HS-5 (cell line): Measurements from ENCODE around the gene ZBTB7A.

Source experiments
- DNase-seq: peaks from one replicate; pipeline ENCODE4 v3.0.0-alpha.2; 2012; ENCODE audit warnings: low read depth

Gene ZBTB7A

GRCh38 chr19:4066682-4067395, at the start of gene ZBTB7A:
TSS of gene ZBTB7A (minus strand) at chr19:4066899. CDS start at chr19:4055232, 11,667 bp downstream.
- no peak for DNase-seq

DNA sequence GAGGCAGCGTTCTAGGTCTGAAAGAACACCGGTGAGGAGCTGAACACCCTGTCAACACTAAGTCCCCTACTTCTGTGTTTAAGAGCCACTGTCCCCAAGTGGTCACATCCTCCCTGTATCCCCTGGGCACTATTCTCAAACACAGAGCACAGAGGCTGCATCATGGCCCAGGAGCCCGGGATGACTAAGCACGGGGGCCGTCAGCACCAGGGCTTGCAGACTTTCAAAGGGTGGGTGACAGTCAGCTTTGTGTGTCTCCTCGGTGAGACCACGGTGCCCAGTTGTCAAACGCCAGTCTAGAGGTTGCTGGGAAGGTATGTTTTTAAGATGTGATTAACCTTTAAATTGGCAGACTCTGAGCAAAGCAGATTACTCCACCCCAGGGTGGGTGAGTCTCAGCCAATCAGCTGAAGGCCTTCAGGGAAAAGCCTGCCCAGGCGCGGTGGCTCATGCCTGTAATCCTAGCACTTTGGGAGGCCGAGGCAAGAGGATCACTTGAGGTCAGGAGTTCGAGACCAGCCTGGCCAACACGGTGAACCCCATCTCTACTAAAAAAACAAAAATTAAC, 49.2 kb upstream of the ZBTB7A start:
- DNase-seq: no peak

- DNase-seq: no peak
These were observed 48.5 kb upstream of the ZBTB7A start for GRCh38 chr19:4115050-4115817.

DNA sequence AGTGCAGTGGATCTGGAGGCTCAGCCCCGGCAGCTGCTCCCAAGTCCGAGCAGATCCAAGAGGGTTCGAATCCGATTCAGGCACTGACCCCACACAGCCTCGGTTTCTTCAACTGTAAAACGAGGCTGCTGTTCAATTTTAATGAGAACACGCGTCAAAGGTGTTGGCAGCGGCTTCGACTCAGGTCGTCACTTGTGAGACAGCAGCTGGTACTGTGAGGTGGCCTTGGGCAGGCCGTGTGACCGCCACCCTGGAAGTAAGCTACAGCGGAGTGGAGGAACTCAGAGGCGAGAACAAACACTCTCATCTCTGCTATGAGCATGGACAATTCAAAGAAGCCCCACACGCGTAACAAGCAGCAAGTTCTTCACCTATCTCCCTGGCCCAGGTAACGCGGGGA, 47.5 kb upstream of the ZBTB7A start:
- no peak for DNase-seq

DNA sequence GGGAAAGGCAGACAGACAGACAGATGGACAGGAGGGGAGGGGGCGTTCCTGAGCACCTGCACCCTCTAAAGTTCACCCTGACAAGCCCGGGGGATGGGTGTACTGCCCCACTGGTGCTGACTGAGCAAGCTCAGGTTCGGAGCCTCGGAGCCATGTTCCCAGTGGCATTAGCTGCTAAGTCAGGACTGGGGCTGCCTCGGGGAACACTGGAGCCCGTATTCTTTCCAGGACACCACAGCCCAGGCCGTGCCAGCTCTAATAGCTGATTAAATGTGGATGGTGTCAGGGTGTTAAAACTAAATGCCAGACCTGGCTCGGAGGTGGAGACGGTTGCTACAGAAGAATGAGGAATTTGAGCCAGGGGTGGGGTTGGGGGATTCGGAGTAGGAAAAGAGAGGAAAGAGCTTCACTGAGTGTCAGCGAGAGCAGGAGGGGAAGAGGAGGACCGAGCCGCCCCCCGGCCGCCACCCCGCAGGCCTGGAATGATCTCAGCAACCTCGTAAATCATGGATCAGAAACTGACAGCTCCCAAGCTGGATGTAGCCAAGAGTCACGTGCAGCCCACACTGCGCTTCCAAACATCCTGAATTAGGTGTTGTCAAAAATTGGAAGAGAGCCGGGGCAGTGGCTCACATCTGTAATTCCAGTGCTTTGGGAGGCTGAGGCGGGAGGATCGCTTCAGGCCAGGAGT, 46.8 kb upstream of the ZBTB7A start:
- DNase-seq: no peak

GRCh38 chr19:4112367-4112766, 45.7 kb upstream of the ZBTB7A start:
- no peak for DNase-seq

DNA sequence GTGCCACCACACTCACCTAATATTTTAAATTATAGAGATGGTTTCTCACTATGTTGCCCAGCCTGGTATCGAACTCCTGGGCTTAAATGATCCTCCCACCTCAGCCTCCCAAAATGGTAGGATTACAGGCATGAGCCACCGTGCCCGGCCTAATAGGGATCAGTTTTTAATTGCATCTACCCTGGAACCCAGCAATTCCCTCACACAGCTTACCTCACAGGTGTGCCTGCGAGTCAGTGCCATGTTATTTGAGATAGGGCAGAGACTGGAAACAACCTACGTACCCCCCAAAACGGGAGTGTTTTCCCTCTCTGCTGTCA, 42.9 kb upstream of the ZBTB7A start:
- no peak for DNase-seq

DNA sequence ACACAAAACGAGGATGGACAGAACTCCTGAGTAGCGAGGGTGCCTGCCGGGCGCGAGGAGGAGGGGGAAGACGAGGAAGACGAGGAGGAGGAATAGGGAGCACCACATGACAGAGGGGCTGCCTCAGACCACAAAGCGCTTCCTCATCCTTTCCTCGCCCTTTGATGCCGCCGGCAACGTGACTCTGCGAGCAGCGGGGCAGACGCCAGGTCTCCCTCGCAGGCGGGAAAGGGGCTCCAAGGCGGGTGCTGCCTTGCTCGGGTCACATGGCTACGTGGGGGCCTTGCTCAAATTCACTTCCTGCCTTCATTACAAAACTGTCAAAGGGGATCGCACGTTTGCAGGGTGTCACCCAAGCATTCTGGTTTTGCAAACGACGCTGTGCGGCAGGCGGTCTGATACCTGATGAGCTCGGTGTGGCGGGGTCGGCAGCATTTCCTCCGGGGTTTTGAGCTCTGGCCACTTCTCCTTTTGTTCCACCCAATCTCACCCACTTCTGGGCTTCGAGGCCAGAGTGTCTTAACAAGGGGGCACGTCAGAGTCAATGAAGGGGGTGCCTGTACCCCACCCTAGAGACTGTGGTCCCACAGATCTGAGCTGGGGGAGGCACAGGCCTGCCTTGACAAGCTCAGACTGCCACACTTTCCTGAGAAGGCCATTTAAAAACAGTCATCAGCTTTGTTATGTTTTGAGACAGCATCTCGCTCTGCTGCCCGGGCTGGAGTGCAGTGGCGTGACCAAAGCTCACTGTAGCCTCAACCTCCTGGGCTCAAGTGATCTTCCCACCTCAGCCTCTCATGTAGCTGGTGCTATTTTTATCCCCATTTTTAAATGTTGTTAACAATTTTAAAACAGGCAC, 42.3 kb upstream of the ZBTB7A start:
- no peak for DNase-seq

GRCh38 chr19:4103080-4103433, 36.4 kb upstream of the ZBTB7A start:
- DNase-seq: peak; percentile 35

DNA sequence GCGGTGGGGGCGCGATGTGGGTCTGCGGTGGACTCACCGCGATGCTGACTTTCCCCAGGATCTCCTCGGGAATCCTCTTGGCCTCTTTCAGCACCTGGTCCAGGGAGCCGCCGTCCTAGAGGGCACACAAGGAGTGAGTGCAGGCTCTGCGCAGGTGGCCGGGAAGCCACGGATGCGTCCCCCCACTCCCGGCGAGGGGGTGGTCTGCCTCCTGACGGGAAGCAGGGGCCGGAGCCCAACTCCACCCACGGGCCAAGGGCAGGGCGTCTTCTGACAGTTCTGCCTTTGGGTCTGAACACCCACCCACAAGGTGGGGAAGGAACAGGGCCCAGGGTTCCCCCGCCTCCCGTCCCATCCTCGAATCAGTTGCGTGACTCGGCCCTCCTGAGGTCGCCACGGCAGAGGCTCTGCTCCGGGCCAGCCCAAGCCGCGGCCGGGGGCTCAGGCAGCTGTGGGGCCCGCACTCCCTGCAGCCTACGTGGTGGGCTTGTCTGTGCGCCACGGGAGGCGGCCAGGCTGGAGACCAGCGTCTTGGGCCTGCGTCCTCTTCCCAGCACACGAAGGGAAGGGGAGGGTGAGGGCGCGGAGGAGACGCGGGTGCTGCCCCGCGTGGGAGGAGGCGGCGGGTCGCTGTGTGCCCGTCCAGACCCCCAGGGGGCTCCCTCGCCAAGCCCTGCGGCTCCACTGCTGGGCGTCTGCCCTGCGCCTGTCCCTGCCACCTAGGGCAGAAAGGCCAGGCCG, 35.8 kb upstream of the ZBTB7A start:
- DNase-seq: no peak

DNA sequence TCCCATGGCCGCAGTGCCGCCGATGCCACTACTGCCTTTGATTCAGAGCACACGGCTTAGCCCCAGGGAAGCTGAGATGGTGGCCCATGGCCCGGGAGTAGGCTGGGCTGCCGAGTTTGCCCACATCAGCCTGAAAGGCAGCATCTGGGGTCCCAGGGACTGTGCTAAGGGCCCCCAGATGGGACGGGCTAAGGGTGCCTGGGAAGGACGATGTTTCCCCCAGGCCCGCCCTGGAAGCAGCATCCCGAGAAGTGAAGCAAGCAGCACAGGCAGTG, 34.7 kb upstream of the ZBTB7A start:
- no peak for DNase-seq

GRCh38 chr19:4100647-4101495, 34.2 kb upstream of the ZBTB7A start:
- no peak for DNase-seq

DNA sequence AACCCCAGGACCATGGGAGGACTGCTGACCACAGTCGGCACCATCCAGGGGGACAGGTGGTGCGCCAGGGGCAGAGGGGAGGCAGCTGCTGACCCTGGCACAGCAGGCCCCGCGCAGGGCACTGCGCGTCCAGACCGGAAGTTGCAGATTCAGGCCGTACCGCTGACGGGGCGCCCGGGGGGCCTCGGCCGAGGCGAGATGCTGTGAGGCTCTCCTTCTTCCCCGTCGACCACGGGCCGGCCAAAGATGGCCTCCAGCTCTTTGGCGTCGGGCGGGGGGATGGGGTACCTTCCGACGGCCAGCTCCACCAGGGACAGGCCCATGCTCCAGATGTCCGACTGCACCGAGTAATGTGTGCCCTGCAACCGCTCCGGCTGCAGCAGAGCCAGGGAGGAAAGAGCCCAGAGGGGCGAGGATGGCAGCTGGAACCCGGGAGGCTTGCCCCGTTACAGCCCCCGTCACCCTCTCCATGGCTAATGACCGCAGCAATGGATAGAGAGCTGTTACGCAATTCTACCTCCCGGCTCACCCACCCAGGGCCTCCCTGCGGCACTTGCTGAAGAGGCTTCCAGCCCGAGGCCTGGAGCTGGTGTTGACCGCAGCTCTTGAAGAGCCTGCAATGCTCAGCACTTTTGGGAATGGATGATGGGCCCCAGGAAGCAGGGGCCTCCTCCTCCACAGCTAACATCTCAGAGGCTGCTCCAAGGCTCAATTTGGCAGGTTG, 32.5 kb upstream of the ZBTB7A start:
- no peak for DNase-seq

DNA sequence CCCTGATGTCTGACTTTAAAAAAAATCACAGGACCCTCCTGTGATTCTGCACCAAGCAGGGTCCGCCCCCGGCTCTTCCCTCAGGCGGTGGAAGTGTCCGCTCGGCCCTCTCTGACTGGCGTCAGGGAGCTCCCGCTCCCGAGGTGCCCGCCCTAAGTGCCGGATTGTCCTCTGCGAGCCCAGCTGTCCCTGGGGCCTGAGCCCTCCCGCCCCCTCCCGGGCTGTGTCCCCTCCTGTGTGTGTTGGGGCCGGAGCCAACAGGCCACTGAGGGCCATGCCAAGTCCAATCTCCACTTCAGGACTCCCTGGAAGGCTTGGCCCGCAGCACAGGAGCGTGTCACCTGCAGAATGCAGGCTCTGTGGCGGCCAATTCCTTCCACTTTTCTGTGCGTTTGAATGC, 31.8 kb upstream of the ZBTB7A start:
- no peak for DNase-seq

DNA sequence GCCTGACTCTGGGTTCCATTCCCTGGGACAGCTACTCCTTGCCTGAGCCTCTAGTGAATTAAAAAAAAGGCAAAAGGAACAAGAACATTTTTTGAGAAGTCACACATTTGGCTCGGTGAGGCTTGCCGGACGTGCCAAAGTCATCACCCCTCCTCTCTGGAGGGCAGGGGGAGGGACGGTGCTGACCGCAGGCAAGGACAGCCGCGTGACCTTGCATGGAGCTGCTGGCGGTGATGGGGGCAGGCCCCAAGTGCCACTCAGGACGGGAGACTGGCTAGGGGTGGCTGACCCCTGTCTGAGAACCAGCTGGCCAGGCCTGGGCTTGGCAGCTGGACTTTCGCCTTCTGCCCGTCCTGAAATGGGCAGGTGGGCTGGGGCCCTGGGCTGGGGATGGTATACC, 30.8 kb upstream of the ZBTB7A start:
- DNase-seq: no peak

DNA sequence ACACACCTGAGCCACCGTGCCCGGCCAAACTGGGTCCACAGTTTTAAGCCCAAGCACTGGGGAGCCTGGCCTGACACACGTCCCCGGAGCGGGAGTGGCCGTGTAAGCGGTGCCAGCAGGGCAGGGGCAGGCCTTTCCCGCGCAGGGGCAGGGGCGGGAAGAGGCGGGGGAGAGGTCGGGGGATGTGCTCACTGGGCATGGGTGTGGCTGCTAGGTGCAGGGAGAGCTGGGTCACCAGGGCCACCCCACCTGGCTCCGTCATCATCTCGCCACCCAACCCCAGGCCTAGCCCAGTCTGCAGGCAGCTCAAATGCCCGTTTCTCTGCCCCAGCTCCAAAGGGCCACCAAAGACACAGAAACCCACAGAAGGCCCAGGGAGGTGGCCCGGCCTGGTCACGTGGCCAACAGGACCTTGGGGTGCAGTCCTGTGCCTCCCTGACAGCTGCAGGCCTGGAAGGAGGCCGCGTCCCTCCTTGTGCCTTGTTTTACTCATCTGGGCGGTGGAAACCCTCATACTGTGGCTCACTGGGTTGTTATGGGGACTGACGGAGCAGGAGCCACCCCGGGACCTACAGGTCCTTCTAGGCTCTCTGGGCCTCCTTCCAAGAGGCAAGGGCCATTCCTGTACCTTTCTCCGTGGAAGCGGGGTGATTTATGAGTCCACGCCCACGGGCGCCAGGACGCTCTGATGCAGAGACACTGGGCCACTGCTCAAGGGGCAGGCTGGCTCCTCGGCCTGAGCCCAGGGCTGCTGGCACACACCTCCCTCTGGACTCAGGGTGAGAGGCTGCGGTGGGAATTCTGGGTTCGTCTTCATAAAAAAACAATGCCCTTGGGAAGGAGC, 29.6 kb upstream of the ZBTB7A start:
- no peak for DNase-seq

DNA sequence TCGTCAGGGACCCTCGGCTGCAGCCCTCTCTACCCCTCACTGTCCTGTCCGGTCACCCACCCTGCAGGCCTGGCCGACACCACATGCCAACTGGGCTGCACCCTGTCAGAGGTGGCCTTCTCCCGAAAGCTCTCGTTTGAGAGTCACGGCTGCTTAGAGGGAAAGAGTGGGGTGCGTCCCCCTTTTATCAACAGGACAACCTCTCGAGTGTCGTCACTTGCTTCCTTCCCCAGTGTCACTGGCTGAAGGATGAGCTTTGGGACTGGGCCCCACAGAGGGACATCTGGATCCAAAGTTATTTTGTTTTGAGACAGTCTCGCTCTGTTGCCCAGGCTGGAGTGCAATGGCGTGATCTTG, 28.8 kb upstream of the ZBTB7A start:
- DNase-seq: no peak

GRCh38 chr19:4094761-4095487, 28.2 kb upstream of the ZBTB7A start:
- DNase-seq: no peak
